Hepatocyte (in vitro differentiated cells): ENCODE results near the gene KDM8. TPM values are rescaled to one million over a fixed set of nuclear protein-coding genes. Genes with fewer than 3 reads are reported as not detected.

Experiments used
- DNase-seq: peaks from one replicate; pipeline ENCODE4 v3.0.0-alpha.2; 2016; ENCODE audit warnings: low spot score
- H2AFZ ChIP-seq: fragments of 200-600 bp; sonication (generic); 2 replicates; pipeline ENCODE4 v1.6.0; 2016; ENCODE audit warnings: antibody characterized with exemption, mild to moderate bottlenecking
- H3K27ac ChIP-seq: fragments of 200-600 bp; sonication (generic); 2 replicates; pipeline ENCODE4 v1.5.1; 2016; ENCODE audit warnings: mild to moderate bottlenecking
- H3K27me3 ChIP-seq: fragments of 200-600 bp; sonication (generic); 2 replicates; pipeline ENCODE4 v1.6.1; 2016
- H3K36me3 ChIP-seq: fragments of 200-600 bp; sonication (generic); replicated peaks from 2 replicates; pipeline ENCODE4 v1.5.1; 2016; ENCODE audit warnings: low read depth; ENCODE audit not compliant: insufficient read depth
- H3K4me1 ChIP-seq: fragments of 200-600 bp; sonication (generic); 2 replicates; pipeline ENCODE4 v1.5.1; 2016; ENCODE audit warnings: mild to moderate bottlenecking, moderate library complexity; ENCODE audit not compliant: insufficient read depth
- H3K4me2 ChIP-seq: fragments of 200-600 bp; sonication (generic); 2 replicates; pipeline ENCODE4 v1.6.0; 2016
- H3K4me3 ChIP-seq: fragments of 200-600 bp; sonication (generic); 2 replicates; pipeline ENCODE4 v1.5.1; 2016; ENCODE audit warnings: mild to moderate bottlenecking
- H3K79me2 ChIP-seq: fragments of 200-600 bp; sonication (generic); 2 replicates; pipeline ENCODE4 v1.6.0; 2017; ENCODE audit warnings: mild to moderate bottlenecking
- H3K9me2 ChIP-seq: fragments of 200-600 bp; sonication (generic); replicated peaks from 2 replicates; pipeline ENCODE4 v1.6.0; 2017; ENCODE audit warnings: mild to moderate bottlenecking; ENCODE audit not compliant: insufficient read depth
- H3K9me3 ChIP-seq: fragments of 200-600 bp; sonication (generic); 2 replicates; pipeline ENCODE4 v1.5.1; 2016; ENCODE audit warnings: low read depth, mild to moderate bottlenecking
- H4K20me1 ChIP-seq: fragments of 200-600 bp; sonication (generic); 2 replicates; pipeline ENCODE4 v1.6.0; 2016; ENCODE audit warnings: mild to moderate bottlenecking; ENCODE audit not compliant: insufficient read depth, poor library complexity, severe bottlenecking
- EZH2 ChIP-seq: fragments of 200-600 bp; sonication (generic); IDR thresholded peaks from 2 replicates; pipeline ENCODE4 v1.6.1; 2016; ENCODE audit warnings: antibody characterized with exemption, mild to moderate bottlenecking, borderline replicate concordance
- EZH2phosphoT487 ChIP-seq: fragments of 200-600 bp; sonication (generic); IDR thresholded peaks from one replicate; pipeline ENCODE4 v1.6.1; 2018; ENCODE audit warnings: antibody characterized with exemption, mild to moderate bottlenecking, low read depth, moderate library complexity; ENCODE audit not compliant: unreplicated experiment, severe bottlenecking
- WGBS: methylation state at CpG from one replicate; pipeline ENCODE4 v1.1.6; 2016; ENCODE audit warnings: low lambda C conversion rate; ENCODE audit errors: missing lambda C conversion rate; 5-methylcytosine and 5-hydroxymethylcytosine counted together
- polyA plus RNA-seq: library from polyadenylated mRNA; unstranded; fragments of >200 nt; fragmentation: Nextera tagmentation; extraction: Ambion mirVana; gene quantifications from 2 replicates; pipeline ENCODE4 v1.2.1, GENCODE V29; 2016
- total RNA-seq: library from RNA; depleted of rRNA; stranded (reverse); fragments of >200 nt; gene quantifications from 2 replicates; pipeline ENCODE4 v1.2.3, GENCODE V29; 2014
- TF ChIP-seq, protein P1 (sequence below): fragments of 200-600 bp; sonication (generic); IDR thresholded peaks from 2 replicates; pipeline ENCODE4 v1.5.1; 2016; ENCODE audit warnings: antibody characterized with exemption, mild to moderate bottlenecking; ENCODE audit not compliant: poor library complexity

The KDM8 gene
- total and polyA plus RNA-seq, 2 experiments from 2014 or later, result 7.2 to 9.7 TPM

- H3K27ac ChIP-seq, result peak overlapping the region; percentile 73
- no peaks in the 10 kb centered on the region for H4K20me1 ChIP-seq
- DNase-seq, result no peak
- 82% methylated on average over 13 of the region's 13 CpGs for WGBS
- H3K9me3 ChIP-seq, result no peaks in the 10 kb centered on the region
- no peak overlapping the region for H3K4me2 ChIP-seq
- no peaks in the 10 kb centered on the region for H3K27me3 ChIP-seq
- no peak overlapping the region for H3K4me3 ChIP-seq
- no peaks in the 10 kb centered on the region for H3K36me3 ChIP-seq
- peaks cover 14% of the 10 kb centered on the region for H3K4me1 ChIP-seq
- H2AFZ ChIP-seq, result no peak overlapping the region
- H3K9me2 ChIP-seq, result no peaks in the 10 kb centered on the region
- peaks cover 5% of the 10 kb centered on the region for H3K79me2 ChIP-seq
- TF ChIP-seq EZH2 (no peak), EZH2phosphoT487 (no peak)
- TF ChIP-seq, protein P1, sequence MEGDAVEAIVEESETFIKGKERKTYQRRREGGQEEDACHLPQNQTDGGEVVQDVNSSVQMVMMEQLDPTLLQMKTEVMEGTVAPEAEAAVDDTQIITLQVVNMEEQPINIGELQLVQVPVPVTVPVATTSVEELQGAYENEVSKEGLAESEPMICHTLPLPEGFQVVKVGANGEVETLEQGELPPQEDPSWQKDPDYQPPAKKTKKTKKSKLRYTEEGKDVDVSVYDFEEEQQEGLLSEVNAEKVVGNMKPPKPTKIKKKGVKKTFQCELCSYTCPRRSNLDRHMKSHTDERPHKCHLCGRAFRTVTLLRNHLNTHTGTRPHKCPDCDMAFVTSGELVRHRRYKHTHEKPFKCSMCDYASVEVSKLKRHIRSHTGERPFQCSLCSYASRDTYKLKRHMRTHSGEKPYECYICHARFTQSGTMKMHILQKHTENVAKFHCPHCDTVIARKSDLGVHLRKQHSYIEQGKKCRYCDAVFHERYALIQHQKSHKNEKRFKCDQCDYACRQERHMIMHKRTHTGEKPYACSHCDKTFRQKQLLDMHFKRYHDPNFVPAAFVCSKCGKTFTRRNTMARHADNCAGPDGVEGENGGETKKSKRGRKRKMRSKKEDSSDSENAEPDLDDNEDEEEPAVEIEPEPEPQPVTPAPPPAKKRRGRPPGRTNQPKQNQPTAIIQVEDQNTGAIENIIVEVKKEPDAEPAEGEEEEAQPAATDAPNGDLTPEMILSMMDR, result no peak
These were observed 38.3 kb downstream of the KDM8 start for GRCh38 chr16:27241658-27242057.

- Histone ChIP-seq H3K79me2 (peaks cover 5% of the 10 kb centered on the region), H3K4me3 (no peak overlapping the region), H4K20me1 (no peaks in the 10 kb centered on the region), H3K36me3 (no peaks in the 10 kb centered on the region), H3K9me3 (no peaks in the 10 kb centered on the region), H3K4me2 (peak overlapping the region; percentile 62), H3K27ac (peak overlapping the region; percentile 73), H2AFZ (no peak overlapping the region), H3K4me1 (peaks cover 14% of the 10 kb centered on the region), H3K9me2 (no peaks in the 10 kb centered on the region), H3K27me3 (no peaks in the 10 kb centered on the region)
- peak; percentile 7 for DNase-seq
- WGBS, result 81% methylated on average over 2 of the region's 2 CpGs
- TF ChIP-seq, protein P1, result no peak
- TF ChIP-seq EZH2 (no peak), EZH2phosphoT487 (no peak)
These were observed 39.1 kb downstream of the KDM8 start for GRCh38 chr16:27242398-27242797.

DNA sequence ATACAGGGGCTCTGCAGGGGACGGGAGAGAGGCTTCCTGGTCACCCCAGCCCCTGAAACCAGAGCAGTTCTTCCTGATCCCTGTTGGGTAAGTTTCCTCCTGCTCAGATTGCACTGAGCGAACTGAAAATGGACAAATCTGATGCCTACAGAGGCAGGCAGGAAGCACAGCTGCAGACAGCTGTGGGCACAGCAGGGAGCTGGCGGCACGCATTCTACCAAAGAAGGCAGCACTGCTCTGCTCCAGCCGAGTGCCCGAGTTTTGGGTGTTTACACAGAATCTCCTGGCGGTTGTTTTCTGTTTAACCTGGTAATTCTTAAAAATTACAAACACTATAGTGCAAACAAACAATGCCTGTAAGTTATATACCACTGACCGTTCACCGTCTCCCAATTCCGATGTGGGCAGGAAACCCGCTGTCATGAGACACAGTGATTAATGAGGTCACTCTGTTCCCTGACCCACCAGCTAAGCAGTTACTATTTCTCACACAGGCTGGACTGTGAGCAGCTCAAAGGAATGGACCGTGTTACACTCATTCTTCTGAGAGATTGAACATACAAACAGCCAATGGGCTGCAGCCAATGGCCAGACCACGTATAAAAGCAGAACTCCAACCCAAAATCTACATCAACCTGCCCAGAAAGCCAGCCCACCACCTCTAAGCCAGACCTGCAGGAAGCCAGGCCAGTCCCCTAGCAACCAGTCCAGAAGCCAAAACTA is 39.7 kb downstream of the KDM8 start:
- DNase-seq, result no peak
- peaks cover 5% of the 10 kb centered on the region for H3K79me2 ChIP-seq
- H3K27me3 ChIP-seq, result no peaks in the 10 kb centered on the region
- peak overlapping the region; percentile 62 for H3K4me2 ChIP-seq
- no peaks in the 10 kb centered on the region for H4K20me1 ChIP-seq
- H3K36me3 ChIP-seq, result no peaks in the 10 kb centered on the region
- no peaks in the 10 kb centered on the region for H3K9me2 ChIP-seq
- H3K27ac ChIP-seq, result peak overlapping the region; percentile 73
- TF ChIP-seq, protein P1, result no peak
- TF ChIP-seq EZH2phosphoT487, result no peak
- no peak for TF ChIP-seq EZH2
- H3K9me3 ChIP-seq, result no peaks in the 10 kb centered on the region
- peaks cover 14% of the 10 kb centered on the region for H3K4me1 ChIP-seq
- 51% methylated on average over 13 of the region's 13 CpGs for WGBS
- no peak overlapping the region for H3K4me3 ChIP-seq
- no peak overlapping the region for H2AFZ ChIP-seq
